Caco-2 (cell line): Measurements from ENCODE around the gene DDI2. TPM values are rescaled to one million over a fixed set of nuclear protein-coding genes. Genes with fewer than 3 reads are reported as not detected.
A peak's percentile ranks its signal among the peaks of the same experiment; 100 is the strongest.

ENCODE experiments used
- BruUV-seq: library from RNA; stranded (reverse); fragments of 400-500 nt; replicated peaks from 2 replicates; lab custom pipeline; 2021; lab: Mats Ljungman, UMichigan
- CTCF ChIA-PET: fragments of 300-600 bp; sonication (Branson Sonifier 250); formaldehyde crosslinking; loops from one replicate; lab custom pipeline; 2022; ENCODE audit warnings: antibody characterized with exemption; lab: Charles Lee
- POLR2A ChIA-PET: fragments of 300-600 bp; sonication (Branson Sonifier 250); formaldehyde crosslinking; loops from one replicate; lab custom pipeline; 2022; ENCODE audit warnings: antibody characterized with exemption; lab: Charles Lee
- DNase-seq, 2 experiments: peaks; one replicate each; pipeline versions ENCODE4 v3.0.0 to v3.0.0-alpha.2; 2020 to 2022
- H3K27me3 ChIP-seq: replicated peaks from 2 replicates; pipeline ENCODE4 v1.6.0; 2011; ENCODE audit warnings: low read length; ENCODE audit not compliant: control insufficient read depth, insufficient read depth
- H3K36me3 ChIP-seq: 2 replicates; pipeline ENCODE4 v1.5.1; 2011; ENCODE audit warnings: low read length; ENCODE audit not compliant: control insufficient read depth, insufficient read depth
- H3K4me1 ChIP-seq: fragments of 250-450 bp; sonication (Bioruptor Pico); 2 replicates; pipeline ENCODE4 v1.5.1; 2020; ENCODE audit warnings: mild to moderate bottlenecking
- H3K4me3 ChIP-seq: 2 replicates; pipeline ENCODE4 v1.5.1; 2011; ENCODE audit warnings: low read depth, mild to moderate bottlenecking, control low read depth, low read length
- H3K9me3 ChIP-seq: fragments of 250-450 bp; sonication (Bioruptor Pico); 2 replicates; pipeline ENCODE4 v1.5.1; 2020; ENCODE audit warnings: mild to moderate bottlenecking, moderate library complexity
- H3K27ac Mint-ChIP-seq: one replicate; pipeline ENCODE4 v1.8.0; 2022; ENCODE audit warnings: mixed read lengths; ENCODE audit not compliant: unreplicated experiment
- H3K27me3 Mint-ChIP-seq: one replicate; pipeline ENCODE4 v1.8.0; 2022; ENCODE audit warnings: mixed read lengths; ENCODE audit not compliant: insufficient read depth, unreplicated experiment
- H3K36me3 Mint-ChIP-seq: one replicate; pipeline ENCODE4 v1.8.0; 2022; ENCODE audit warnings: mild to moderate bottlenecking, mixed read lengths; ENCODE audit not compliant: insufficient read depth, unreplicated experiment
- H3K4me1 Mint-ChIP-seq: one replicate; pipeline ENCODE4 v1.8.0; 2022; ENCODE audit warnings: low read depth, mixed read lengths; ENCODE audit not compliant: unreplicated experiment
- H3K4me3 Mint-ChIP-seq: one replicate; pipeline ENCODE4 v1.8.0; 2022; ENCODE audit warnings: mild to moderate bottlenecking, moderate library complexity, mixed read lengths; ENCODE audit not compliant: unreplicated experiment
- H3K9me3 Mint-ChIP-seq: one replicate; pipeline ENCODE4 v1.8.0; 2022; ENCODE audit warnings: mixed read lengths; ENCODE audit not compliant: unreplicated experiment
- CTCF ChIP-seq, 2 experiments: fragments of 200-600 bp in 1 of 2; IDR thresholded peaks; 1 replicate in 1 of 2; 2 replicates in 1 of 2; pipeline versions ENCODE4 v1.5.1 to v1.8.0; 2011 to 2022; ENCODE audit warnings: antibody characterized with exemption in 1 of 2, control low read depth in 1 of 2, inconsistent platforms in 1 of 2, low read depth in 1 of 2, low read length in 1 of 2, mild to moderate bottlenecking in 1 of 2, moderate library complexity in 1 of 2; ENCODE audit not compliant: insufficient read depth in 1 of 2, severe bottlenecking in 1 of 2, unreplicated experiment in 1 of 2
- intact Hi-C: fragments of 100-400 bp; cut with micrococcal nuclease; formaldehyde crosslinking; loops from one replicate; pipeline ENCODE4 v1.10.0; 2022; ENCODE audit not compliant: unreplicated experiment
- total RNA-seq: library from RNA; stranded (reverse); gene quantifications from 2 replicates; pipeline ENCODE4 v1.2.3, GENCODE V29; 2022

DDI2 gene
- total RNA-seq, 1 experiment from 2014 or later, result 53.4 TPM

- Histone ChIP-seq H3K4me1 (peaks cover 27% of the 10 kb centered on the region), H3K9me3 (no peaks in the 10 kb centered on the region), H3K36me3 (no peaks in the 10 kb centered on the region), H3K27me3 (no peaks in the 10 kb centered on the region), H3K4me3 (peak overlapping the region; percentile 39)
- intact Hi-C loops, result loop anchor here (1.0 to 10.0 kb wide), 3 partner anchors 32 to 218 kb away; partner anchors contain the start of genes AGMAT and DNAJC16
- Mint-ChIP-seq H3K4me3 (peak overlapping the region; percentile 88), H3K27ac (peak overlapping the region; percentile 86), H3K27me3 (no peaks in the 10 kb centered on the region), H3K4me1 (peaks cover 19% of the 10 kb centered on the region), H3K9me3 (no peaks in the 10 kb centered on the region), H3K36me3 (peaks cover 24% of the 10 kb centered on the region)
- TF ChIP-seq CTCF (IDR thresholded peaks at IDR 0.05; ENCODE audit: insufficient read depth in 1 of 2, low read depth in 1 of 2, low read length in 1 of 2, severe bottlenecking in 1 of 2, unreplicated experiment in 1 of 2), result no peak
- BruUV-seq, result TSS peak; percentile 93
- CTCF ChIA-PET, result no interaction called here
- POLR2A ChIA-PET, result interaction anchor here (0.5 kb wide), 1 partner anchor 19 kb away, joined by 3 read pairs; no protein-coding TSS in a partner anchor
- DNase-seq, result no peak
These were observed 685 bp upstream of the DDI2 start for GRCh38 chr1:15616373-15617172.

GRCh38 chr1:15618077-15618654 lies 908 bp downstream of the DDI2 start:
- no peak for TF ChIP-seq CTCF (IDR thresholded peaks at IDR 0.05; ENCODE audit: insufficient read depth in 1 of 2, low read depth in 1 of 2, low read length in 1 of 2, severe bottlenecking in 1 of 2, unreplicated experiment in 1 of 2)
- no TSS peak for BruUV-seq
- intact Hi-C loops, result loop anchor here (1.0 to 10.0 kb wide), 2 partner anchors 15 to 217 kb away; no protein-coding TSS in a partner anchor
- POLR2A ChIA-PET, result interaction anchor here (0.5 to 1.0 kb wide), 3 partner anchors 15 to 229 kb away, joined by 3 to 8 read pairs (median 3); no protein-coding TSS in a partner anchor
- Mint-ChIP-seq H3K27ac (peak overlapping the region; percentile 86), H3K4me1 (peaks cover 33% of the 10 kb centered on the region), H3K9me3 (no peaks in the 10 kb centered on the region), H3K36me3 (peaks cover 34% of the 10 kb centered on the region), H3K27me3 (no peaks in the 10 kb centered on the region), H3K4me3 (peak overlapping the region; percentile 88)
- Histone ChIP-seq H3K4me3 (peak overlapping the region; percentile 95), H3K27me3 (no peaks in the 10 kb centered on the region), H3K36me3 (no peaks in the 10 kb centered on the region; the same call in 1 of the 2 replicates), H3K4me1 (peaks cover 35% of the 10 kb centered on the region), H3K9me3 (no peaks in the 10 kb centered on the region)
- DNase-seq, result peak in 1 of 2 experiments; percentile 43
- CTCF ChIA-PET, result interaction anchor here (0.9 to 1.5 kb wide), 2 partner anchors 14 to 123 kb away, joined by 3 to 4 read pairs; no protein-coding TSS in a partner anchor
